ENCODE results near the gene CAPZB.
A peak's percentile ranks its signal among the peaks of the same experiment; 100 is the strongest.
"Not testable (repeated sequence)": the region's sequence is repeated elsewhere in the genome, so short reads cannot be mapped to it uniquely, and the experiment has no call there.

CAPZB gene

DNA sequence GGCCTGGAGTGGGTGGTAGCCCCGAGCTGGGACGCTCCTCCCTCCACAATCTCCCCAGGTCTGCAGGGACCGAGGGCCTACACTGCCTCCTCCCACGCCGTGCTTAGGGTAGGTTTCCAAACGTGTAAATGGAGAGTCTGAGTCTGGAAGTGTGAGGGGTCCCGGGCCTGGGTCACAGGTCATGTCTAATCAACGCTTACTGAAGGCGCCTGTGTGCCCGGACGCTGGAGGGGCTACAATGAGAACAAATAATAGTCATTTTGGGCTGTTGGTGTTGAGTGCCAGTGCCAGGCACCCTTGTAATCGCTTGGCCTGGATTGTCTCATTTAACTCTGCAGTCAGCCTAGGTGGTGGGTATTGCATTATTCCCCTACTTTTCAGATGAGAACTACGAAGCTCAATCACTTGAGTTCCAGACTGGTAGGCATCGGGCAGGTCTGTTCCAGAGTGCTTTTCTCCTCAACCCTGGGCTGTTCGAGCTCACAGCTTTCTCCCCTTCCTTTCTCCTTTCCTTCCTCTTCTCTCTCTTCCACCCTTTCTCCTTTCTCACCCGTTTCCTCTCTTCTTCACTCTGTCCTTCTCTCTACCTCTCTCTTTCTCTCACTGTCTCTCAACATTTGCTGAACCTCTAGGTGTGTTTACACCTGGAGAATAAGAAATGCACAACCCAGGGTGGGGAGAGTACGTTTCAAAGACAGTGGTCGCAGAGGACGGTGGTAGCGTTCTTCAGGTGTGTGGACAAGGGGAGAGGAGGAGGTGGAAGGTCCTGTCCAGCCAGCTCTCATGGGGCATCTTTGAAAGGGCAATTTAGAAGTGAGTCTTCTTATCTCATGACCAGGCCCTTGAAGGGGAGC is 172.3 kb downstream of the CAPZB start:
- Mint-ChIP-seq H3K27ac (peak overlapping the region; percentile 64), H3K4me3 (peak overlapping the region; percentile 84), H3K36me3 (peaks cover 7% of the 10 kb centered on the region), H3K9me3 (ENCODE audit: low read depth) (no peaks in the 10 kb centered on the region), H3K4me1 (ENCODE audit: low read depth) (peaks cover 35% of the 10 kb centered on the region), H3K27me3 (no peaks in the 10 kb centered on the region)

DNA sequence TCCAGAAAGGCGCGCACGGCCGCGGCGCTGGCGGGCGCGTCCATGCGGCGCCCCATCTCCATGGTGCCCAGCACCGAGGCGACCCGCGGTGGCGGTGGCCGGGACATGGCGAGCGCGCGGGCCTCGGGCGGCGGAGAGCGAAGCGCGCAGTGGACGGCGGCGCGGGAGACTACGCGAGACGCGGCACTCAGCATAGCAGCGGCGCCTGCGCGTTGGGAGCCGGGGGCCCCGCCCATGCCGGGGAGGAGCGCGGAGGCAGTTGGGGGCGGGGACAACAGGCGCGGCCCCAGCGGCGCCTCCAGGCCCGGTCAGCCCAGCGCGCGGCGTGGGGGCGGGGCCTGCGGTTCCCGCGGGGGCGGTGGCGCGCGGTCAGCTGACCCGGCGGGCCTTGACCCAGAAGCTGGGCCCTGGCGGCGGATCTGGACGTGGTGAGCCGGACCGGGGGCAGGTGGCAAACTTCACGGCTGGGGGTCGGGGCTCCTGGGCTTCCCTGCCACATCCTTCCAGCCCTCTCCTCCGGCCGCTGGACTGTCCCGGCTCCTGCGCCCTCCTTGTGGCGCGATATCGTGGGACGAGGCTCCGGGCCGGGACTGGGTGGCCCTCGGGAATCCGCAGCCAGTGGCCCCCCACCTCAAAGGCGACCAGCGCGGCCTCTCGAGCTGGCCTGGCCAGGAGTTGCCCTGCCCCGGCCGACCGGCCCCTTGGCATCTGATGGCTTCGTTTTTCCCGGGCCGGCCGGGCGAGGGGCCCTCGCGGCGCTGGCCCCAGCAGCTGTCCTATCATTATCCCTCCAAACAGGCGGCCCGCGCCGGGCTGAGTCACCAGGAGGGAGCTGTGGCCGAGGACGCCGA is 173.2 kb downstream of the CAPZB start, which contains the start of the genes AKR7A2 and SLC66A1:
AKR7A2 (minus strand) TSS at position 214 of the 851 bp plus-strand sequence; CDS start at position 194, 20 bp downstream.
SLC66A1 (plus strand) TSS at position 396 of the 851 bp plus-strand sequence. CDS start 5,352 bp downstream, outside the sequence.
- H3K27ac Mint-ChIP-seq = peak within 1 kb of the TSS; percentile 64
- H3K4me1 Mint-ChIP-seq (ENCODE audit: low read depth) = peaks cover 35% of the 10 kb centered on the region
- H3K36me3 Mint-ChIP-seq = peaks cover 8% of the 10 kb centered on the region
- peak within 1 kb of the TSS; percentile 92 for H3K4me3 Mint-ChIP-seq
- H3K27me3 Mint-ChIP-seq = no peaks in the 10 kb centered on the region
- no peaks in the 10 kb centered on the region for H3K9me3 Mint-ChIP-seq (ENCODE audit: low read depth)

DNA sequence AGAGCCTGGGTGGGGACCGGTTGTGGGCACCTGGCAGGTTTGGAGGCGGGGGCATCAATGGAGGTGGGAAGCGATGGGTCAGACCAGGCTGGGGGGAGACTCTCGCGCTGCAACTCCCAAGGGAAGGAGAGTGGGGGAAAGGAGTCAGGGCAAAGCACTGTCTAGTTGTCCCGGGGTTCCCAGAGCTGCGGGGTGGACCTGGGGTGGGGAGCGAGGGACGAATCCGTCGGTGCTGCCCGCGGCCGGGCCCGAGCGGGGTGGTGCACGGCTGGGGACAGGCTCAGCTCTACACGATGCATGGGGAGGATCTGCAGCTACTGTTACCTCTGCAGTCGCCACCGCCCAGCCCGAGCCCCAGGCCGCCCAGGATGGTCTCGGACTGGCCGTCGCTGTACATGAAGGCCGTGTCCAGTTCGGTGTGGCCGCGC is 173.8 kb downstream of the CAPZB start:
- Mint-ChIP-seq H3K9me3 (ENCODE audit: low read depth) (no peaks in the 10 kb centered on the region), H3K27ac (peak overlapping the region; percentile 62), H3K36me3 (peaks cover 8% of the 10 kb centered on the region), H3K4me3 (peak overlapping the region; percentile 92), H3K4me1 (ENCODE audit: low read depth) (peaks cover 34% of the 10 kb centered on the region), H3K27me3 (no peaks in the 10 kb centered on the region)

DNA sequence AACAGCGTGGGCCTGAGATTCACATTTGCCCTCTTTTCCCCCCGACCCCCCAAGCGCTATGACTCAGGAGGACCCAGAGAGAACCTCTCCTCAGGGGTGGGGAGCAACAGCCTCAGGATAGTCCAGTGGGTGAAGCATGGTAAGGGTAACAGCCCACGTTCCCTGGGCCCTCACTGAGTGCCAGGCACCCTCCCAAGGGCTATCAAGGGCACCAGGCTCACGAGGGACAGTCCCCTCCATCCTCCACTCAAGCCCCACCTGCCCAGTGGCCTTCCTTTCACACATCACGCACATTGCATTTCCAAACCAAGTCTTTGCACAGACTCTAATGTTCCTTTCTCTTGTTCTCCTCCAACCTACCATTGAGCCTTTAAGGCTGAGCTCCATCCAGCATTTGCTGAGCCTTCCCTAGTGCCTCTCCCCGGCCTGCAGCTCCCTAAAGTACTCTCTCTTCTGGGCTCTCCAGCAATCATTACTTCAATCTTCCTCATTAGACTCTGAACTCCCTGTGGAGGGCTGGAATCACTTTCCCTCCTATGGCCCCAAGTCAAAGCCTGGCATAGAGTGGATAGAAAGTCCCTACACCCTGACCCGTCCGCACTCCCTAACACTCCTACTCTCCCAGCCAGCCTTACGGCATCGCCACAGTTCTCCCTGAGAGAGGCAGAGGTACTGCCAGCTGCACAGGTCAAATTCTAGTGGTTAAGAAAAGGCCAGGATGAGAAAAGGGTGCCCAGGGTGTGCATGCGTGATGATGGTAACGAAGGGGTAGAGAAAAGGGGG is 174.4 kb downstream of the CAPZB start:
- peak overlapping the region; percentile 92 for H3K4me3 Mint-ChIP-seq
- peaks cover 30% of the 10 kb centered on the region for H3K4me1 Mint-ChIP-seq (ENCODE audit: low read depth)
- peaks cover 8% of the 10 kb centered on the region for H3K36me3 Mint-ChIP-seq
- H3K27ac Mint-ChIP-seq = peak overlapping the region; percentile 62
- H3K27me3 Mint-ChIP-seq = no peaks in the 10 kb centered on the region
- no peaks in the 10 kb centered on the region for H3K9me3 Mint-ChIP-seq (ENCODE audit: low read depth)

DNA sequence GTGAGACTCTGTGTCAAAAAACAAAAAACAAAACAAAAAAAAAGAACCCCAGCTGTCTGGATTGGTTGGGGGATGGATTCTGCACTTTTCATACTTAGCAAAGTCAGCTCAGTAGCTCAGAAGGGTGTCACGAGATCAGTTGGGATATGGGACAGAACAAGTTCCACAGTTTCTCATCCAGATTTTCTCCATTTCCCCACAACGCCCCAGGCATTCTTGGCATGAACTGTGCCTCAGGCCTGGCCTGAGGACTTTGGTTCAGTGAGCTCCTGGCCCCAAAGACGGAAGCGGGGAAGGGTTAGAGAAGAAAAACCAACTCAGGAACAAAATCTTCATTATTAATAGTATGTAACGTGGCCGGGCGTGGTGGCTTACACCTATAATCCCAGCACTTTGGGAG is 175.3 kb downstream of the CAPZB start:
- H3K9me3 Mint-ChIP-seq (ENCODE audit: low read depth) = no peaks in the 10 kb centered on the region
- peak overlapping the region; percentile 92 for H3K4me3 Mint-ChIP-seq
- H3K36me3 Mint-ChIP-seq = peaks cover 8% of the 10 kb centered on the region
- peaks cover 27% of the 10 kb centered on the region for H3K4me1 Mint-ChIP-seq (ENCODE audit: low read depth)
- no peaks in the 10 kb centered on the region for H3K27me3 Mint-ChIP-seq
- H3K27ac Mint-ChIP-seq = no peak overlapping the region

DNA sequence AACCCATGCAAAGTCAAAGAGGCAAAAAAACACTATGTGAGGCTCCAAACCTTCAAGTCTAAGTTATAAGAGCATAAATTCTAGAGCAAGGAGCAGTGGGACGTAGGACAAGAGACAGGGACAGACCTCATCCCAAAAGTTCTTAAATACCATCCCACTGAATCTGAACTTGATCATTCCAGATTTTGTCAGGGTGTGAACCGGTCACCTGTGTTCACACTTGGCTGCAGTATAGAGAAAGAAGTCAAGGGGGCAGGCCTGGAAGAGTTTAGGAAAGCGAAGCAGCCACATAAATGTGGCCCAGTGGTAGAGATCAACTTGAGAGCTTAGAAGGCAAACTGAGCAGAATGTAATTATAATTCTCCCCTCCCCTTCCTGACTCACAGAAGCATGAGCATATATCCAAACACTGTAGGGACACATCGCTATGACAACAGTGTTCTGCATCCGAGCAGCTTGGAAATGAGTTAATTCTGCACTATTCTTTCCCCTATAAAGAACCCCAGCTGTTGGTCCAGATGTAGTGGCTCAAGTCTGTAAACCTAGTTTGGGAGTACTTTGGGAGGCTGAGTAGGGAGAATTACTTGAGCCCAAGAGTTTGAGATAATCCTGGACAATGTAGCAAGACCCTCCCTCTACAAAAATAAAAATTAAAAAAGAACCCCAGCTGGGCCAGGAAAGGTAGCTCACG is 176.1 kb downstream of the CAPZB start:
- peaks cover 27% of the 10 kb centered on the region for H3K4me1 Mint-ChIP-seq (ENCODE audit: low read depth)
- no peak overlapping the region for H3K4me3 Mint-ChIP-seq
- H3K27ac Mint-ChIP-seq = no peak overlapping the region
- H3K9me3 Mint-ChIP-seq (ENCODE audit: low read depth) = no peaks in the 10 kb centered on the region
- peaks cover 11% of the 10 kb centered on the region for H3K36me3 Mint-ChIP-seq
- no peaks in the 10 kb centered on the region for H3K27me3 Mint-ChIP-seq

DNA sequence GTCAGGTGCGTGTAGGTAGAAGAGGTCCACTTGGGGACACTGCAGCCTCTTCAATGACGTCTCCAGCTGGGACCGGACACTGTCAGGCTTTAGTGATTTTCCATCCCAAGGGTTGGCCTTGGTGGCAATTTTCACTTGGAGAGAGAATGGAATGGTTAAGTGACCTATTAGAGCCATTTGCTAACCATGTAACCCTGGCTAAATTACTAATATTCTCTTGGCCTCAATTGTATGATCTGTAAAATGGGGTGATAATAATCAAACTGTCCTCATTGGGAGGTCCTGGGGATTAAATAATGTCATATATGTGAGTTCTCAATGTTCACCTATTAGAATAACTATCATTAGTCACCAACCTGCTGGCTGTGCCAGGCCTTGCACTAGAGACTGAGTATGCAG is 176.8 kb downstream of the CAPZB start:
- Mint-ChIP-seq H3K36me3 (peaks cover 15% of the 10 kb centered on the region), H3K9me3 (ENCODE audit: low read depth) (no peaks in the 10 kb centered on the region), H3K27me3 (no peaks in the 10 kb centered on the region), H3K27ac (no peak overlapping the region), H3K4me1 (ENCODE audit: low read depth) (peaks cover 25% of the 10 kb centered on the region), H3K4me3 (no peak overlapping the region)

DNA sequence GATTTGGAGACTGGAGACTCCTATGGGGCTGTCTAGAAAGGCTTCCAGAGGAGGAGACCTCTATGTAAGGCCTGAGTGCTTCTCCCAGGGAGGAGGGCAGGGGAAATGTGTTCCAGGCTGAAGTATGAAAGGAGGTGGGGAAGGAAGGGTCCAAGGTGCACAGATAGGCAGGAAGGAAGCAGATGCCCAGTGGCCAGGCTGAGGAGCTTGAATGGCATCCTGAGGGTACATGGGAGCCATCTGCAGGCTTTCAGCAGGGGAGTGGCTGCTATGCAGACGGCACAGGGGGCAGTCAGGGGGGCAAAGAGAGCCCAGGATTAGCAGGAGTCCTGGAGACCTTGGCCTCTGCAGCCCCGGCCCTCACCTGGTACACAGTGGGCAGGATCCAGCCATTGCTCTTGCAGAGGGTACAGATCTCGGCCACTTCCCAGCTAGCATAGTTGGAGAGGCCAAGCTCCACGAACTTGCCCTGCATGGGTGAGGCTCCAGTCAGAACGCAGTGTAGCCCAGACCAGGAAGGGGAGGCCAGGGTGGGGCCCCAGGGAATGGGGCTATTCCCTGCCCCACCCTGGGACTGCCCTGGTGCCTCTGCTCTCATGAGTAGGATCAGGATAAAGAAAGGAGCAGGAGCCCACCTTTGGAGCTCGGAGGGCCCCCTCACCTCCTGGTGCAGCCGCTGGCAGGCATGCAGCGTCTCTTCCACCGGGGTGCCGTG is 177.4 kb downstream of the CAPZB start:
- Mint-ChIP-seq H3K4me1 (ENCODE audit: low read depth) (peaks cover 20% of the 10 kb centered on the region), H3K36me3 (peaks cover 18% of the 10 kb centered on the region), H3K27me3 (no peaks in the 10 kb centered on the region), H3K9me3 (ENCODE audit: low read depth) (no peaks in the 10 kb centered on the region), H3K4me3 (no peak overlapping the region), H3K27ac (no peak overlapping the region)

DNA sequence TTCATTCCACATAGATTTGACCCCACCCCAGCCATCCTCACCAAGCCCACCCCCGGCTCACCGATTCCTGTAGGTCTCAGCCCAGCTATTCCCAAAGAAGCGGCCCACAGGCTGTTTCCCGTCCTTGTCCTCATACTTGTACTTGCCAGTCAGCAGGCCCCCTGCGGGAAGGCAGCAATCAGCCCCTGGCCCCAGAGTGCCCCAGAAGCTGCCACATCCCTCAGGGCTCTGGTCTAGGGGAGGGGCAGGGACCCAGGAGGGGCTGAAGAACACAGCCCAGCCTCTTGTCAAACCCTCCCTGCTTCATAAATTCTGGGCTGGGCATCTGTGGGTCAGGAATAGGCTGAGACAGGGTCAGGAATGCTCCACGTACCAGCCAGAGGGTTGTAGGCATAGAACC is 178.4 kb downstream of the CAPZB start:
- H3K27ac Mint-ChIP-seq = no peak overlapping the region
- H3K4me3 Mint-ChIP-seq = no peak overlapping the region
- H3K36me3 Mint-ChIP-seq = peaks cover 18% of the 10 kb centered on the region
- H3K9me3 Mint-ChIP-seq (ENCODE audit: low read depth) = no peaks in the 10 kb centered on the region
- peaks cover 18% of the 10 kb centered on the region for H3K4me1 Mint-ChIP-seq (ENCODE audit: low read depth)
- no peaks in the 10 kb centered on the region for H3K27me3 Mint-ChIP-seq

DNA sequence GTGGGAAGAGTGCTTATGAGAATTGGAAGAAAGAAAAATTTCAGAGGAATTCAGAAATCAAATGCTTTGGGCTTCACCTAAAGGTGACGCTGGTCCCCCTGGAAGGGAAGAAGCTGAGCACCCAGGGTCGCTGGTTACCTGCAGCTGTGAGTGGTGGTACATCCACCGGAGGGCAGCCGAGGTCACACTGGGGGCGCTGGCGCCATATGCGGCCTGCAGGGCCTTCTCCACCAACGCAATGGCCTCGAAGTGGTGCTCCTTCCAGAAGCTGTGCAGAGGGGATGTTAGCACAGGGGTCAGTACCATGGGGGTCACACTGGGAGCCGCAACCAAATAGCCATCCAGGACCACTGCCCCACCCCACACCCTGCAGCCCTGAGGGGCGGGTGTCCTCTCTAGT is 179.5 kb downstream of the CAPZB start:
- peaks cover 18% of the 10 kb centered on the region for H3K36me3 Mint-ChIP-seq
- no peak overlapping the region for H3K4me3 Mint-ChIP-seq
- no peaks in the 10 kb centered on the region for H3K27me3 Mint-ChIP-seq
- H3K27ac Mint-ChIP-seq = no peak overlapping the region
- peaks cover 13% of the 10 kb centered on the region for H3K4me1 Mint-ChIP-seq (ENCODE audit: low read depth)
- no peaks in the 10 kb centered on the region for H3K9me3 Mint-ChIP-seq (ENCODE audit: low read depth)

DNA sequence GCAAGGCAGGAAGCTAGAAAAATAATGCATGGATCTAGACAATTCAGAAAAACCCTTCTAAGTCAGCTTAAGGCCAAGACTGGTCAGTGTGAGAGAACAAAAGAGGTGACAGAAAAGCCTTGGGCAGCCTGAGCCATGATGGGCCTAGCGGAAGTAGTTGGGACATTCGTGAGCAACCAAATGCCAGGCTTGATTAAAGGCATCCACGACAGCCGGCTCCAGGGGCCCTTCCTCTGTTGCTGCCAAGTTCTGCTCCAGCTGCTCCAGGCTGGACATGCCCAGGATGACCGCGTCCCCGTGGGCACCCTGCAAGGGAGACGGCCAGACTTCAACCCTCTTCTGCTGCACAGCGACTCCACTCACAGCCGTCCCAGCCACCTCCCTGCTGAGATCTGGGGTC is 181.3 kb downstream of the CAPZB start:
- not testable (repeated sequence) for H3K4me1 Mint-ChIP-seq (ENCODE audit: low read depth)
- H3K36me3 Mint-ChIP-seq = peaks cover 18% of the 10 kb centered on the region

DNA sequence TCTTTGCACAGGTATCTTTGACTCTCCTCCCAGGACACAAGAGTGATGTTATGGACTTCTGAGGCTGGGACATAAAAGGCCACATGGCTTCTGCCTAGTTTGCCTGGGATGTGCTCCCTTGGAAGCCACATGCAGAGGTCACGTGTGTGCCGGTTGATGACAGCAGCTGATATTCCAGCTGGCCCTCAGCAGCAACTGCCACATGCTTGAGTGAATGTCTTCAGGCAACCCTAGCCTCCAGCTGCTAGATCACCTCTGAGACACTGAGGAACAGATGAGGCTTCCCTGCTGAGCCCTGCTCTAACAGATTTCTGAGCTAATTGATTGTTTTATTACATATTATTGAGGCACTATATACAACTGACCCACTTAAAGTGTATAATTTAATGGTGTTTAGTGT is 185.1 kb downstream of the CAPZB start:
- Mint-ChIP-seq H3K36me3 (peaks cover 21% of the 10 kb centered on the region), H3K4me1 (ENCODE audit: low read depth) (no peaks in the 10 kb centered on the region), H3K4me3 (no peak overlapping the region), H3K9me3 (ENCODE audit: low read depth) (no peaks in the 10 kb centered on the region), H3K27me3 (no peaks in the 10 kb centered on the region), H3K27ac (no peak overlapping the region)

More for the DNA sequence above, 181.3 kb downstream of the CAPZB start:
- H3K4me3 Mint-ChIP-seq; H3K9me3 Mint-ChIP-seq (ENCODE audit: low read depth); H3K27ac Mint-ChIP-seq; H3K27me3 Mint-ChIP-seq: not testable (repeated sequence)

DNA sequence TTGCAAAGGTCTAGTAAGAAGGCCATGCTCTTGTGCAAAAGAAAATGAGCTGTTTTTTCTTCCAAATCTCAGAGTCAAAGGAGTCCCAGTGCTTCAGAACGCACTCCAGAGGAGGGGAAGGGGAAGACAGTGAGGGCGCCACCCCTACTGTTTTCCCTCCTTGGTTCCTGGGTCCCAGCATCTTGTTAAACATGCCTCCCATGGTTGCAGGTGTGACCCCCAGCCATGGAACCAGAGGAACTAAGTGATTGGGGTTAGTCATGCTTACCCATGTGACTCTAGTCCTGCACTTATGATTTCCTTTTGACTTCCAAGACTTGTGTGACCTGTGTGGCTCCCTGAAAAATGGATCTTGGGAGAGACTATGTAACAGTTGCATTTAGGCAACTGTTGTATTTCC is 190.7 kb downstream of the CAPZB start:
- Mint-ChIP-seq H3K4me1 (ENCODE audit: low read depth) (no peaks in the 10 kb centered on the region), H3K4me3 (no peak overlapping the region), H3K27ac (no peak overlapping the region), H3K27me3 (peaks cover 1% of the 10 kb centered on the region), H3K36me3 (peaks cover 27% of the 10 kb centered on the region), H3K9me3 (ENCODE audit: low read depth) (peaks cover 12% of the 10 kb centered on the region)

Measured in activated naive CD8-positive, alpha-beta T cell (primary cell).